HEK293T (cell line): Measurements from ENCODE around the gene FLNA.

ENCODE experiments used
- FOXA1 ChIP-seq: fragments of 450-650 bp; IDR thresholded peaks from 2 replicates; pipeline ENCODE4 v1.6.1; 2016; ENCODE audit warnings: mild to moderate bottlenecking
- PKNOX1 ChIP-seq: fragments of 450-650 bp; IDR thresholded peaks from 2 replicates; pipeline ENCODE4 v1.6.1; 2016

GRCh38 chrX:154401045-154401799 is 26.8 kb upstream of the FLNA start:
- no peak for TF ChIP-seq PKNOX1
- no peak for TF ChIP-seq FOXA1
